K562 (cell line): ENCODE measurements around the gene IGF2BP1. TPM values are rescaled to one million over a fixed set of nuclear protein-coding genes. Genes with fewer than 3 reads are reported as not detected.

ENCODE experiments used
- CC2D1A ChIP-seq: fragments of 450-650 bp; IDR thresholded peaks from 2 replicates; pipeline ENCODE4 v1.6.1; 2017; ENCODE audit warnings: mild to moderate bottlenecking
- CREBBP ChIP-seq: IDR thresholded peaks from one replicate; pipeline ENCODE4 v1.6.1; 2012; ENCODE audit warnings: low read depth, mild to moderate bottlenecking, control low read depth, inconsistent platforms, low read length
- E2F3 ChIP-seq: fragments of 250-450 bp; sonication (Bioruptor Pico); IDR thresholded peaks from 2 replicates; pipeline ENCODE4 v1.4.0; 2020; ENCODE audit warnings: mild to moderate bottlenecking
- ETS2 ChIP-seq: IDR thresholded peaks from 2 replicates; pipeline ENCODE4 v1.6.1; 2016; ENCODE audit warnings: borderline replicate concordance, missing genetic modification characterization, mild to moderate bottlenecking, moderate library complexity, missing compliant biosample characterization; ENCODE audit not compliant: poor library complexity, severe bottlenecking
- HDAC2 ChIP-seq: fragments of 450-650 bp; IDR thresholded peaks from 2 replicates; pipeline ENCODE4 v1.6.1; 2016; ENCODE audit warnings: mild to moderate bottlenecking
- HDGF ChIP-seq: fragments of 450-650 bp; IDR thresholded peaks from 2 replicates; pipeline ENCODE4 v1.6.1; 2016
- HEY1 ChIP-seq: fragments of 250-450 bp; sonication (Bioruptor Pico); IDR thresholded peaks from 2 replicates; pipeline ENCODE4 v1.5.0; 2020; ENCODE audit warnings: mild to moderate bottlenecking, moderate library complexity, borderline replicate concordance
- NFYB ChIP-seq: IDR thresholded peaks from 2 replicates; pipeline ENCODE4 v1.6.1; 2011; ENCODE audit warnings: mild to moderate bottlenecking, moderate library complexity; ENCODE audit not compliant: insufficient read length; ENCODE audit errors: extremely low read depth
- RBFOX2 ChIP-seq: fragments of 200-400 bp; formaldehyde crosslinking; IDR thresholded peaks from 2 replicates; pipeline ENCODE4 v1.6.1; 2017; ENCODE audit warnings: low read depth, mild to moderate bottlenecking, low read length, moderate library complexity
- RBM22 ChIP-seq: fragments of 200-400 bp; formaldehyde crosslinking; IDR thresholded peaks from 2 replicates; pipeline ENCODE4 v1.6.1; 2018; ENCODE audit warnings: low read length, low read depth; ENCODE audit not compliant: poor library complexity, severe bottlenecking
- RBM34 ChIP-seq: fragments of 200-400 bp; formaldehyde crosslinking; IDR thresholded peaks from 2 replicates; pipeline ENCODE4 v1.6.1; 2018; ENCODE audit warnings: low read length, borderline replicate concordance; ENCODE audit not compliant: insufficient read depth
- SNRNP70 ChIP-seq: fragments of 200-400 bp; formaldehyde crosslinking; optimal IDR thresholded peaks from 2 replicates; pipeline ENCODE3; 2017; ENCODE audit warnings: low read depth, low read length
- TFAM ChIP-seq: fragments of 250-450 bp; sonication (Bioruptor Pico); conservative IDR thresholded peaks from 2 replicates; pipeline ENCODE4 v1.5.0; 2021; ENCODE audit warnings: mild to moderate bottlenecking, moderate library complexity
- TRIM24 ChIP-seq, 2 experiments: fragments of 450-650 bp; IDR thresholded peaks; 2 replicates each; pipeline ENCODE4 v1.6.1; 2016
- TSC22D4 ChIP-seq: fragments of 450-650 bp; IDR thresholded peaks from 2 replicates; pipeline ENCODE4 v1.6.1; 2016; ENCODE audit warnings: missing genetic modification characterization, missing biosample characterization, control low read depth
- XRCC5 ChIP-seq: fragments of 200-400 bp; formaldehyde crosslinking; IDR thresholded peaks from 2 replicates; pipeline ENCODE4 v1.6.1; 2017; ENCODE audit warnings: low read depth, mild to moderate bottlenecking, low read length
- ZBTB7A ChIP-seq: IDR thresholded peaks from 2 replicates; pipeline ENCODE4 v1.6.1; 2011; ENCODE audit warnings: low read depth, mild to moderate bottlenecking, low read length, moderate library complexity, borderline replicate concordance; ENCODE audit not compliant: control insufficient read depth
- ZNF175 ChIP-seq: fragments of 200-800 bp; sonication (Bioruptor generic); IDR thresholded peaks from 2 replicates; pipeline ENCODE4 v1.6.1; 2016; ENCODE audit warnings: low read depth, mild to moderate bottlenecking, missing genetic modification characterization, missing compliant biosample characterization
- ZNF184 ChIP-seq: sonication (generic); formaldehyde crosslinking; IDR thresholded peaks from 2 replicates; pipeline ENCODE4 v1.5.0; 2020; ENCODE audit warnings: missing genetic modification reagents
- ZNF232 ChIP-seq: sonication (generic); formaldehyde crosslinking; IDR thresholded peaks from 2 replicates; pipeline ENCODE4 v1.8.0; 2022; ENCODE audit warnings: mild to moderate bottlenecking, missing genetic modification reagents
- ZNF707 ChIP-seq: fragments of 250-450 bp; sonication (Bioruptor Pico); conservative IDR thresholded peaks from 2 replicates; pipeline ENCODE4 v1.8.0; 2022; ENCODE audit warnings: inconsistent platforms, mild to moderate bottlenecking, moderate library complexity
- polyA plus RNA-seq, 8 experiments: library from polyadenylated mRNA; depleted of rRNA in 4 of 8; stranded (reverse) in 5 of 8; unstranded in 3 of 8; fragments of >200 nt; fragmentation: Nextera tagmentation in 2 of 8; fragmentation: Illumina TruSeq in 1 of 8; extraction: Ambion mirVana in 2 of 8; extraction: Trizol in 1 of 8; gene quantifications; 2 replicates each; pipeline versions ENCODE4 v1.2.1 to v1.2.3, GENCODE V29; 2011 to 2014; ENCODE audit warnings: inconsistent platforms in 1 of 8, missing spikeins in 1 of 8
- total RNA-seq, 7 experiments: library from RNA; depleted of rRNA in 6 of 7; stranded (reverse); fragments of >200 nt in 6 of 7; fragmentation: Illumina TruSeq in 2 of 7; extraction: Trizol in 2 of 7; gene quantifications; 2 replicates each; pipeline versions ENCODE4 v1.2.1 to v1.2.3, GENCODE V29; 2011 to 2021; ENCODE audit warnings: low replicate concordance in 1 of 7
- TF ChIP-seq, protein P1 (sequence below), 3 experiments: IDR thresholded peaks in 2 of 3; conservative IDR thresholded peaks in 1 of 3; 2 replicates each; pipeline ENCODE4 v1.5.1; 2011 to 2012; ENCODE audit warnings: low read length in 3 of 3, mild to moderate bottlenecking in 3 of 3, control low read depth in 2 of 3, improper control_type of control experiment in 1 of 3, inconsistent platforms in 1 of 3, low read depth in 1 of 3, mixed read lengths in 1 of 3, moderate library complexity in 1 of 3; ENCODE audit not compliant: insufficient read depth in 2 of 3
- TF ChIP-seq, protein P2 (sequence below): fragments of 250-450 bp; sonication (Bioruptor Pico); IDR thresholded peaks from 2 replicates; pipeline ENCODE4 v1.8.0; 2021; ENCODE audit warnings: moderate library complexity, mild to moderate bottlenecking, inconsistent platforms
- TF ChIP-seq, protein P3 (sequence below): fragments of 200-800 bp; sonication (Bioruptor generic); IDR thresholded peaks from 2 replicates; pipeline ENCODE4 v1.6.1; 2017; ENCODE audit warnings: missing genetic modification characterization, missing compliant biosample characterization

The IGF2BP1 gene
- total and polyA plus RNA-seq, 9 of the 15 experiments (the other 6 are each of a cell fraction or from before 2014, with no cell fraction given), result 13.0 to 318 (median 53.6) TPM

DNA sequence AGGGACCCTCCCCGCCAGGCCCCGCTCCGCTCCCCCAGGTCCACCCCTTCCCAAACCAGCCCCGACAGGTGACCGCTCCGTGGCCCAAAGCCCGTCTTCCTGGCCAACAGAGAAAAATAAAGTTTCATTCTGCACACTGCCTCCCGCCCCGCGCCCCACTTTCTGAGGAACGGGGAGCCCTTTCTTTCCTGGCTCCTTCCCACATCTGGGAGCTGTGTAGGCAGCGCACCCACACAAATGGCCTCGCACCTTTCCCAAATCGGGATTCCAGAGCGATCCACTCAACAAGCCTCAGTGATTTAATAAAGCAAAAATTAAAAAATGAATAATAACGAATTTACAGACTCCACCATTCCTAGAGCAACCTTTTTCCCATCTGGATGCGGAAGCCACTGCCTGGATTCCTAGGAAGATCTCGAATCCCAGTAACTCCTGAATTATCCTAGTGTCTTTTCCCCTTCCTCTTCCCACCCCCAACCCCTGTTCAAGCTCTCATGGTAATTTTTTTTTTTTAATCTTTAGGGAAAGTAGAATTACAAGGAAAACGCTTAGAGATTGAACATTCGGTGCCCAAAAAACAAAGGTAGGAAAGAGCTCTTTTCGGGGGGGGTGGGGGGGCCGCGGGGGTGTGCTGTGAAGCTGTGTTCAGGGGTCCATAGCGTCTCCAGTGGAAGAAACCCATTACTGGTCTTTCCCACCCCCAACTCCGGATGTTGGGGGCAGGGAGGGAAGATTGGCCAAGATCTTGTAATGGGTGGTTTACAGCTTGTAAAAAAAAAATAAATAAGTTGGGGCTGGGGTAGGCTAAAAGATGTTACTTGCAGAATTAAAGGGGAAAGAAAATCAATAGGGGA lies 1.6 kb downstream of the IGF2BP1 start (continued):
- TF ChIP-seq ZBTB7A, result peak; percentile 85
- no peak for TF ChIP-seq ETS2
- TF ChIP-seq ZNF707, result no peak
- TF ChIP-seq CREBBP, result no peak
- no peak for TF ChIP-seq E2F3 (CRISPR knock-in tag)
- TF ChIP-seq, protein P1, sequence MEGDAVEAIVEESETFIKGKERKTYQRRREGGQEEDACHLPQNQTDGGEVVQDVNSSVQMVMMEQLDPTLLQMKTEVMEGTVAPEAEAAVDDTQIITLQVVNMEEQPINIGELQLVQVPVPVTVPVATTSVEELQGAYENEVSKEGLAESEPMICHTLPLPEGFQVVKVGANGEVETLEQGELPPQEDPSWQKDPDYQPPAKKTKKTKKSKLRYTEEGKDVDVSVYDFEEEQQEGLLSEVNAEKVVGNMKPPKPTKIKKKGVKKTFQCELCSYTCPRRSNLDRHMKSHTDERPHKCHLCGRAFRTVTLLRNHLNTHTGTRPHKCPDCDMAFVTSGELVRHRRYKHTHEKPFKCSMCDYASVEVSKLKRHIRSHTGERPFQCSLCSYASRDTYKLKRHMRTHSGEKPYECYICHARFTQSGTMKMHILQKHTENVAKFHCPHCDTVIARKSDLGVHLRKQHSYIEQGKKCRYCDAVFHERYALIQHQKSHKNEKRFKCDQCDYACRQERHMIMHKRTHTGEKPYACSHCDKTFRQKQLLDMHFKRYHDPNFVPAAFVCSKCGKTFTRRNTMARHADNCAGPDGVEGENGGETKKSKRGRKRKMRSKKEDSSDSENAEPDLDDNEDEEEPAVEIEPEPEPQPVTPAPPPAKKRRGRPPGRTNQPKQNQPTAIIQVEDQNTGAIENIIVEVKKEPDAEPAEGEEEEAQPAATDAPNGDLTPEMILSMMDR (IDR thresholded peaks at IDR 0.05 in 2 of 3, conservative IDR thresholded peaks at IDR 0.05 in 1 of 3; ENCODE audit: insufficient read depth in 2 of 3, low read depth in 1 of 3, low read length in 3 of 3), result peak; percentile 24 to 46 (median 35); a peak in 4 of 6 replicates
- TF ChIP-seq RBM34, result no peak
- no peak for TF ChIP-seq XRCC5
- TF ChIP-seq RBFOX2, result no peak
- TF ChIP-seq, protein P2, sequence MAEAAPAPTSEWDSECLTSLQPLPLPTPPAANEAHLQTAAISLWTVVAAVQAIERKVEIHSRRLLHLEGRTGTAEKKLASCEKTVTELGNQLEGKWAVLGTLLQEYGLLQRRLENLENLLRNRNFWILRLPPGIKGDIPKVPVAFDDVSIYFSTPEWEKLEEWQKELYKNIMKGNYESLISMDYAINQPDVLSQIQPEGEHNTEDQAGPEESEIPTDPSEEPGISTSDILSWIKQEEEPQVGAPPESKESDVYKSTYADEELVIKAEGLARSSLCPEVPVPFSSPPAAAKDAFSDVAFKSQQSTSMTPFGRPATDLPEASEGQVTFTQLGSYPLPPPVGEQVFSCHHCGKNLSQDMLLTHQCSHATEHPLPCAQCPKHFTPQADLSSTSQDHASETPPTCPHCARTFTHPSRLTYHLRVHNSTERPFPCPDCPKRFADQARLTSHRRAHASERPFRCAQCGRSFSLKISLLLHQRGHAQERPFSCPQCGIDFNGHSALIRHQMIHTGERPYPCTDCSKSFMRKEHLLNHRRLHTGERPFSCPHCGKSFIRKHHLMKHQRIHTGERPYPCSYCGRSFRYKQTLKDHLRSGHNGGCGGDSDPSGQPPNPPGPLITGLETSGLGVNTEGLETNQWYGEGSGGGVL (CRISPR knock-in tag), result no peak
- no peak for TF ChIP-seq TFAM (CRISPR knock-in tag)
- TF ChIP-seq, protein P3, sequence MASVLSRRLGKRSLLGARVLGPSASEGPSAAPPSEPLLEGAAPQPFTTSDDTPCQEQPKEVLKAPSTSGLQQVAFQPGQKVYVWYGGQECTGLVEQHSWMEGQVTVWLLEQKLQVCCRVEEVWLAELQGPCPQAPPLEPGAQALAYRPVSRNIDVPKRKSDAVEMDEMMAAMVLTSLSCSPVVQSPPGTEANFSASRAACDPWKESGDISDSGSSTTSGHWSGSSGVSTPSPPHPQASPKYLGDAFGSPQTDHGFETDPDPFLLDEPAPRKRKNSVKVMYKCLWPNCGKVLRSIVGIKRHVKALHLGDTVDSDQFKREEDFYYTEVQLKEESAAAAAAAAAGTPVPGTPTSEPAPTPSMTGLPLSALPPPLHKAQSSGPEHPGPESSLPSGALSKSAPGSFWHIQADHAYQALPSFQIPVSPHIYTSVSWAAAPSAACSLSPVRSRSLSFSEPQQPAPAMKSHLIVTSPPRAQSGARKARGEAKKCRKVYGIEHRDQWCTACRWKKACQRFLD (CRISPR knock-in tag), result no peak
- TF ChIP-seq ZNF175 (CRISPR knock-in tag), result no peak
- 0 out of 2 replicates have a peak, but pooled peaks have one; percentile 9 for TF ChIP-seq HDAC2
- peak; percentile 50 for TF ChIP-seq RBM22
- no peak for TF ChIP-seq CC2D1A
- TF ChIP-seq SNRNP70, result no peak
- no peak for TF ChIP-seq TSC22D4 (tag)
- no peak for TF ChIP-seq ZNF184
- TF ChIP-seq TRIM24 (IDR thresholded peaks at IDR 0.05), result peak in 1 of 2 experiments; percentile 47; a peak in 1 of 4 replicates
- no peak for TF ChIP-seq NFYB
- no peak for TF ChIP-seq ZNF232 (CRISPR knock-in tag)
- TF ChIP-seq HDGF, result no peak
- no peak for TF ChIP-seq HEY1
